GM19239 (cell line): ENCODE results near the gene FOXO6.

Experiments used
- DNase-seq: peaks from one replicate; pipeline ENCODE4 v3.0.0; 2011; ENCODE audit warnings: low spot score; ENCODE audit not compliant: insufficient read length
- FAIRE-seq: peaks from 2 replicates; lab custom pipeline; 2011; peaks lifted over from hg19 to GRCh38; lab: Jason Lieb, UNC

FOXO6 gene

GRCh38 chr1:41360786-41361494 lies at the start of gene FOXO6:
Gene FOXO6, plus strand, starts transcription at chr1:41361434.
- peak; percentile 97 for DNase-seq
- peak; percentile 86 for FAIRE-seq

GRCh38 chr1:41312991-41313645 lies 48.1 kb upstream of the FOXO6 start:
- DNase-seq (no peak), FAIRE-seq (no peak)

DNA sequence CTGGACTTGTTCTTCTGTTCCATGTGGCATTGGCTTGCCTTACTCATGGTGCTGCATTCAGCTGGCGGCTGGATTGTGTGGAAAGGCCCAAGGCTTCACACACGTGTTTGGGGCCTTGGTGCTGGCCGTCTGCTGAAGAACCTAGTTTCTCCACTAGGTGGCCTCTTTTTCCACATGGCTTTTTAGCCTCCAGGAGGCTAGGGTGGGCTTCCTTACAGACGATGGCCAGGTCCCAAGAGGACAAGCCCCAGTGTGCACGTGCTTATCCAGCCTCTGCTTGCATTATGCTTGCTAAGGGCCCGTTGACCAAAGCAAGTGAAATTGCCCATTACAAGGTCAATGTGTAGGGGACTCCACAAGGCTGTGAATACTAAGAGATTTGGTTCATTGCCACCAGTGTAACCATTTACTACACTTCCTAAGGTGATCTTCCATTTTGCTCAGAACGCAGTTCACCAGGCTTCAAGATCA lies 47.5 kb upstream of the FOXO6 start:
- FAIRE-seq (peak; percentile 48), DNase-seq (no peak)

DNA sequence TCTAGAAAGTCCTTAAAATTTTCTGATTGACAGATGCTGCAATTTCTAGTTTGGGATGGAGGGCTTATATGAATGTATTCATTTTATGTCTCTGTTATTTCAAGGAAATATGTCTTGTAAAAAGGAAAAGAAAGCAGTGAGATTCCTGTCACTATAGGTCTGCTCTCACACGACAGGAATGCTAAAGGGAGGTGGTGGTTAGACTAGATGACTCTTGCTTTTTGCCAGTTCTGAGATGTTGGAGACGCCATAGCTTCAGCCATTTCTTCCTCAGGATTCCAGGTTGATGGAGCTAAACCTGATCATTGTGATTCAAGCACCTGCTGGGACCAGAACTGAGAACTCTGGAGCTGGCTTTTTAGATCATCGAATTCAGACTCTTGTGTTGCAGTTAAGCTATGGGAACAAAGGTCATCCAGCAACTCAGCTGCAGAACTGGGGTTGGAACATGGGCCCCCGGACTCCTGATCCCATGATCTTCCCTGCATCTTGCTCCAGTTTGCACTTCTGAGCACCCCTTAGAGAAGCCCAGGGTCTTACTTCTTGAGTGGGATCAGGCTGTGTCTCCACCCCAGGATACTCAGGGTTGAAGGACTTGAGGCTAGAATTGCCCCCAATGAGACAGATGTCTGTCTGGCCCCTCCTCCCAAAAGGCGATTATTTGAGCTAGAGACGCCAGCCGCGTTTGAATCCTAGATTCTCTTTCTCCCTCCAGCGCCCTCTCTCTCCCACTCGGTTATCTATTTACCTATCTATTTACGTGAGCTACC lies 46.7 kb upstream of the FOXO6 start:
- FAIRE-seq (no peak), DNase-seq (no peak)

- DNase-seq: no peak
- FAIRE-seq: no peak
Measured at GRCh38 chr1:41315146-41315822, 46.0 kb upstream of the FOXO6 start.

GRCh38 chr1:41315871-41316270 lies 45.4 kb upstream of the FOXO6 start:
- DNase-seq: no peak
- FAIRE-seq: no peak

DNA sequence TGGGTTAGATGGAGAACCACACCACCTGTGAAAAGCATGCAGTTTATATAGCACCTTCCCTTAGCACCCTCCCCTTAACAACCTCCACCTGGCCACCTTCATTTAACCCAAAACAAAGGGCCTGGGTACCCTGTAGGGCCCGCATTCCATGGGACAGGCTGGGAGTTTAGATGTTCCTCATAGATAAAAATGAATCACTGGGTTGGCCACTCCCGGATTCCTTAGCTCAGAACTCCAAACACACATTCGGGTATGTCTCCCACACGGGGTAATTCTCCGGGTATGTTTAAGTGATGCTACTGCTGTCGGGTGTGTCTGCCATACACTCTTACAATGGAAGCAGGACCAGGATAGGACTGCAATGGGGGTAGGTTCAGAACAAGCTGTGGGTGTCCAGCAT lies 43.9 kb upstream of the FOXO6 start:
- DNase-seq (no peak), FAIRE-seq (no peak)

GRCh38 chr1:41318135-41318534 lies 43.1 kb upstream of the FOXO6 start:
- no peak for FAIRE-seq
- DNase-seq: no peak

DNA sequence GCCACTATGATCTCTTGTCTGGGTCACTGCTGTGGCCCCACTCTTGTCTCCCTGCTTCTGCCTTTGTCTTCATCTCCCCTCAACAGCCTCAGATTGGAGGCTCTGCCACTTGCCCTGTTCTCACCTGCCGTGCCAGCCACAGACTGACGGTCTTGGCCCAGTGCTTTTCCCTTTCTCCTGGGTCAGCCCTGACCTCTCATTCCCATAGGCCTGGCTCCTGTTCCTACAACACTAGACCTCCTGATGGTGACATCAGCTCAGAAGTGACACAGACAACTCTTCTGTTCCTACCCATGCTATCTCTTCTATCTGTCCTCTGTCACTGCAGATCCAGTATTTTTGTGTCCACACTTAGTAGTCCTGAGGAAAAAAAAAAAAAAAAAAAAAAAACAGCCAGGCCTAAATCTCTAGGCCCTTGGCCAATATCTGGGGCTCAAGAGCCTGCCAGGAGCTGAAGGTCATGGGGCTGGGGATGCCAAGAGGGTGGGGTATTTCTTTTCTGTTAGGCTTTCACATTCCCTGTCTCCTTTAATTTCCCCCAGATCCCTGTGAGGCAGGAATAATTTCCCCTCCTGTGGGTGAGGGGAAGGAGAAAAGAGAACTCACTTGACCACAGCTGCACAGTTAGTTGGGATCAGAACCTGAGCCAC lies 42.0 kb upstream of the FOXO6 start:
- no peak for DNase-seq
- FAIRE-seq: no peak

- DNase-seq (no peak), FAIRE-seq (no peak)
Measured at GRCh38 chr1:41319807-41320711, 41.2 kb upstream of the FOXO6 start.

DNA sequence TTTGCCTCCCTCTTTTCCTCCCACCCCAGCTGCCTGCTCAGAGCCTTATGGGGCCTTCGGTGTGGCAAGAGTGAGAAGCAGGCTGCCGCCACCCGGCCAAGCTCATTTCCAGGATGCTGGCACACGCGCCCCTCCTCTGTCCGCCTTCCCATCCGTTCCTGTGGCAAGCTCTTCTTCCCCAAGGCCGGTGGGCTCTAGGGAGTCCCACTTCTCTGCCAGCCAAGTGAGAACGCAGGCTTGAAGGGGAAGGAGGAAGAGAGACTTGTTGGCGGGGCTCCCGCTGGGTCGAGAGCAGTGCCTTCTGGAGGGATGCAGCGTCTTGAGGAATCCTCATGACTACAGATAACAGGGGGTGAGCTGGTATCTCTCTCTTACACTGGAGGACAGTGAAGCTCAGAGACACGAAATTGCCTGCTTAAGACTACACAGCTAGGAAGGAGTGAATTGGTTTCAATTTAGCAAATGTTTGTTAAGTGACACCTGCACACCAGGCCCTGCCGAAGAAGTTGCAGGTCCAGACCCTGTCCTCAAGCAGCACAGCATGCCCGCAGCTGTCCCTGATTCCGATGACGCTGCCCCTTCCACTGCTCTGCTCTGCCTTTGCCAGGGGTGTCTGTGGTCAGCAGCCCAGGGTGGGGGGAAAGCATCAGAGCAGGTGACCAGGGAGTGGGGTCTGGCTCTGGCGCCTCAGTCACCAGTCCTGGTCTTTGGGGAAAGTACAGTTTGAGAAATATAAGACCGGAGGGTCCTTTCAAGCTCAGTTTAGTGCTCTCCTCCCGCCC lies 40.1 kb upstream of the FOXO6 start:
- no peak for DNase-seq
- FAIRE-seq: no peak

DNA sequence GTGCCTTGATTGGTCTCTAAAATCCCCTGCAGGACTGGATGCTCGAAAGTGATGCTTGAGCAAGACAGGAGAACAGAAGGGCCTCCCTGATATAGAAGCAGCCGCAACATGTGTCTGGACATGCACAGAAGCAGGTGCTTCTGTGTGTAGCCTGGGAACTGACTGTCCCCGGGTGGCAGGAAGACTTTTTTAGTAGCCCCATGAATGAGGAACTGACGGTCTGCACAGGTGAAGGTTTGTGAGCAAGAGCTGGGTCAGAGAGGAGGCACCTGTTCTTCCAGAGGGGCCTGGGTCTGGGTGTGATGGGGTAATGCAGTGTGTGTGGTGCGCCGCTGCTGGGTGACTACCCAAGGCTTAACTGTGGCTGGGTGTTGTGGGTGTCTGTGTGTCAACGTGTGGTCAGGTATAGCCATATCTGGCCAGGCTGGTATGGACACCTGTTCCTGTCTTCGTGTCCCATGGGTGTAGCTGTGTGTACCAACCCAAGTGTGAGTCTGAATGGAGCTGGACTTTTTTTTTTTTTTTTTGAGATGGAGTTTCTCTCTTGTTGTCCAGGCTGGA lies 39.1 kb upstream of the FOXO6 start:
- no peak for FAIRE-seq
- DNase-seq: no peak

DNA sequence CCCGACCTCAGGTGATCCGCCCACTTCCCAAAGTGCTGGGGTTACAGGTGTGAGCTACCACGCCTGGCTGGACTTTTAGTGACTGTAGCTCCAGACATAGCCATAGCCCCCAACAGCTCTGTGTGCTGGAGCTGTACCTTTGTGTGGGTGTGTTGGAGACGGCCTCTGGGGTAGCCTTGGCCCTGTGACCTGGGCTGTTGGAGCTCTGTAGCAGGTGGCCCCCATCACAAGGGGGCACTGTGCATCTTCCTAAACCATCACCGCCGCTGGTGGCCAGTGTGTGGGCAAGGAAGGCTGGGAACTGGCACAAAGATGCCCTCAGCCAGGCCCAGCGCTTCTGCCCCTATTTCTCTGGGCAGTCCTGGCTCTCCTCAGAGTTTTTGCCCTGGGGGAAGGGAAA lies 38.4 kb upstream of the FOXO6 start:
- no peak for FAIRE-seq
- DNase-seq: no peak

DNA sequence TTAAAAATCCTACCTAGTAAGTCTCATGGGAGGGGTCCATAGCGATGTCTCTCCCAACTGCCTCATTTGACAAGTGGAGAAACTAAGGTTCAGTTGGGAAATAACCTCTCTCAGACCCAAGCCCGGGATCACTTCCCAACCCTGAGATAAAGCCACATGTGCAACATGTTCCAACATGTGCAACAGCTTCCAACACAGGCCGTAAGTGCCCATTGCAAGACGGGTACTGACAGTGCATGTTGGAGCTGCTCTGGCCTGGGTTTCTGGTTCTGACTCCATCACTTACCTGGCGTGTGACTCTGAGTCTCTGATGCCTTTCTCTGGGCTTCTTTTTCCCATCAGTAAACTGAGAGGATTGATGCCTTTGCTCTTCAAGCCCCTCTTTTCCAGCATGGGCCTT lies 38.0 kb upstream of the FOXO6 start:
- DNase-seq (no peak), FAIRE-seq (no peak)

DNA sequence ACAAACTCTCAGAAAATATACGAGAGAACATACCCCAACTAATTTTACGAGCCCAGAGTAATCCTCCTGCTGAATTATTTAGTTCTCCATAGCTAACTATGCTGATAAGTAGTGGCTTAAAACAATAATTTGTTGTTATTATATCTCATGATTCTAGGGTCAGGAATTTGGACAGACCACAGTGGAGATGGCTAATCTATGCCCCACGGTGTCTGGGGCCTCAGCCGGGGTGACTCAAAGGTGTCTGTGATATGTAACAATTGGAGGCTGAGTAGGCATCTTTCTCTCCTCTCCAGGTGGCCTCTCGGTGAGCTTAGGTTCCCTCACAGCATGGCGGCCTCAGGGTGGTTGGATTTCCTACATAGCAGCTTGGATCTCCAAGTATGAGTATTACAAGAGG lies 35.4 kb upstream of the FOXO6 start:
- no peak for FAIRE-seq
- no peak for DNase-seq

GRCh38 chr1:41327383-41327999 lies 33.7 kb upstream of the FOXO6 start:
- FAIRE-seq (no peak), DNase-seq (no peak)

- FAIRE-seq (no peak), DNase-seq (no peak)
Measured at GRCh38 chr1:41328001-41328615, 33.1 kb upstream of the FOXO6 start.
